PC-9 (cell line): ENCODE results near the gene FASTKD1. TPM values are rescaled to one million over a fixed set of nuclear protein-coding genes. Genes with fewer than 3 reads are reported as not detected.

ENCODE experiments used
- BruUV-seq: library from RNA; stranded (reverse); fragments of 400-500 nt; replicated peaks from 2 replicates; lab custom pipeline; 2021; lab: Mats Ljungman, UMichigan
- CTCF ChIA-PET: fragments of 300-600 bp; sonication (Branson Sonifier 250); formaldehyde crosslinking; loops from one replicate; lab custom pipeline; 2022; ENCODE audit warnings: antibody characterized with exemption; lab: Charles Lee
- POLR2A ChIA-PET: fragments of 300-600 bp; sonication (Branson Sonifier 250); formaldehyde crosslinking; loops from one replicate; lab custom pipeline; 2022; ENCODE audit warnings: antibody characterized with exemption; ENCODE audit not compliant: unreplicated experiment; lab: Charles Lee
- DNase-seq, 2 experiments: peaks; one replicate each; pipeline versions ENCODE4 v3.0.0 to v3.0.0-alpha.2; 2015 to 2022; ENCODE audit warnings: mixed read lengths in 1 of 2
- H2AFZ ChIP-seq: fragments of 200-600 bp; sonication (generic); 2 replicates; pipeline ENCODE4 v1.8.1; 2017; ENCODE audit warnings: antibody characterized with exemption
- H3F3A ChIP-seq: fragments of 200-600 bp; sonication (generic); 2 replicates; pipeline ENCODE4 v1.8.1; 2017; ENCODE audit warnings: antibody characterized with exemption, mild to moderate bottlenecking, low read depth; ENCODE audit not compliant: insufficient read depth
- H3K27ac ChIP-seq: fragments of 200-600 bp; sonication (generic); 2 replicates; pipeline ENCODE4 v1.6.1; 2016; ENCODE audit warnings: mixed run types
- H3K27me3 ChIP-seq: fragments of 200-600 bp; sonication (generic); 2 replicates; pipeline ENCODE4 v1.6.1; 2016; ENCODE audit warnings: low read depth, mixed run types; ENCODE audit not compliant: insufficient read depth
- H3K36me3 ChIP-seq: fragments of 200-600 bp; sonication (generic); 2 replicates; pipeline ENCODE4 v1.6.1; 2016; ENCODE audit warnings: low read depth, mixed run types
- H3K4me1 ChIP-seq: fragments of 200-600 bp; sonication (generic); replicated peaks from 2 replicates; pipeline ENCODE4 v1.6.1; 2016; ENCODE audit warnings: mixed run types; ENCODE audit not compliant: insufficient read depth
- H3K4me2 ChIP-seq: fragments of 200-600 bp; sonication (generic); 2 replicates; pipeline ENCODE4 v1.6.1; 2017; ENCODE audit warnings: mixed run types
- H3K4me3 ChIP-seq: fragments of 200-600 bp; sonication (generic); 2 replicates; pipeline ENCODE4 v1.6.1; 2016; ENCODE audit warnings: mixed run types
- H3K79me2 ChIP-seq: fragments of 200-600 bp; sonication (generic); 2 replicates; pipeline ENCODE4 v1.6.1; 2017; ENCODE audit warnings: low read depth, mixed run types
- H3K9me2 ChIP-seq: fragments of 200-600 bp; sonication (generic); 2 replicates; pipeline ENCODE4 v1.8.1; 2017; ENCODE audit warnings: mild to moderate bottlenecking; ENCODE audit not compliant: insufficient read depth
- H3K9me3 ChIP-seq: fragments of 200-600 bp; sonication (generic); 2 replicates; pipeline ENCODE4 v1.8.1; 2016; ENCODE audit warnings: low read depth; ENCODE audit not compliant: insufficient read depth
- H4K20me1 ChIP-seq: fragments of 200-600 bp; sonication (generic); 2 replicates; pipeline ENCODE4 v1.8.1; 2017; ENCODE audit not compliant: insufficient read depth
- EZH2 ChIP-seq: fragments of 200-600 bp; sonication (generic); IDR thresholded peaks from 2 replicates; pipeline ENCODE4 v1.8.0; 2017; ENCODE audit warnings: antibody characterized with exemption, low read depth
- intact Hi-C: fragments of 100-400 bp; cut with micrococcal nuclease; formaldehyde crosslinking; loops from one replicate; pipeline ENCODE4 v1.10.0; 2022; ENCODE audit not compliant: unreplicated experiment
- total RNA-seq: library from RNA; stranded (reverse); gene quantifications from 2 replicates; pipeline ENCODE4 v1.2.3, GENCODE V29; 2021
- TF ChIP-seq, protein P1 (sequence below): fragments of 200-600 bp; sonication (generic); conservative IDR thresholded peaks from 2 replicates; pipeline ENCODE4 v1.6.1; 2017; ENCODE audit warnings: mixed run types, antibody characterized with exemption, mild to moderate bottlenecking, moderate library complexity

Gene FASTKD1
- total RNA-seq, 1 experiment from 2014 or later: 22.5 TPM

DNA sequence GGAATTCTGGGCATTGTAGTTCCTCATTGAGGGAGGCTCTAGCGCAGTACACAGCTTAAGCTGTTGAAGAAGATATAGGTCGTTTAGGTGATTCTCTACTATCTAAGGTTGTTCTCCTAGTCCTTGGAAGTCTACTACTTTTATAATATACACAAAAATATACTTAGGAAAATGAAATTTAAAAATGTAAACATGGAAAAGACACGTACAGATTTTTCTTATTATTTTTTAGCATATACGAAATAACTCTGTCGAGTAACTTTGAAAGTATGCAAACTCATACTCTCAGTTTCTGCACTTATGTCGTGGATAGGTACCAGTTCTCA is 272 bp upstream of the FASTKD1 start:
- ChIA-PET CTCF (no interaction called here), POLR2A (no interaction called here)
- Histone ChIP-seq H3K4me3 (peak overlapping the region; percentile 75; the same call in 1 of the 2 replicates), H2AFZ (peak overlapping the region; percentile 96; the same call in 1 of the 2 replicates), H3K4me1 (no peaks in the 10 kb centered on the region), H3K9me3 (no peaks in the 10 kb centered on the region), H4K20me1 (no peaks in the 10 kb centered on the region), H3K4me2 (peak overlapping the region; percentile 91), H3K9me2 (no peaks in the 10 kb centered on the region), H3F3A (no peaks in the 10 kb centered on the region), H3K27ac (no peak overlapping the region), H3K79me2 (peaks cover 14% of the 10 kb centered on the region), H3K36me3 (no peaks in the 10 kb centered on the region), H3K27me3 (no peaks in the 10 kb centered on the region)
- intact Hi-C loops: no loop called here
- no peak for TF ChIP-seq EZH2
- TF ChIP-seq, protein P1, sequence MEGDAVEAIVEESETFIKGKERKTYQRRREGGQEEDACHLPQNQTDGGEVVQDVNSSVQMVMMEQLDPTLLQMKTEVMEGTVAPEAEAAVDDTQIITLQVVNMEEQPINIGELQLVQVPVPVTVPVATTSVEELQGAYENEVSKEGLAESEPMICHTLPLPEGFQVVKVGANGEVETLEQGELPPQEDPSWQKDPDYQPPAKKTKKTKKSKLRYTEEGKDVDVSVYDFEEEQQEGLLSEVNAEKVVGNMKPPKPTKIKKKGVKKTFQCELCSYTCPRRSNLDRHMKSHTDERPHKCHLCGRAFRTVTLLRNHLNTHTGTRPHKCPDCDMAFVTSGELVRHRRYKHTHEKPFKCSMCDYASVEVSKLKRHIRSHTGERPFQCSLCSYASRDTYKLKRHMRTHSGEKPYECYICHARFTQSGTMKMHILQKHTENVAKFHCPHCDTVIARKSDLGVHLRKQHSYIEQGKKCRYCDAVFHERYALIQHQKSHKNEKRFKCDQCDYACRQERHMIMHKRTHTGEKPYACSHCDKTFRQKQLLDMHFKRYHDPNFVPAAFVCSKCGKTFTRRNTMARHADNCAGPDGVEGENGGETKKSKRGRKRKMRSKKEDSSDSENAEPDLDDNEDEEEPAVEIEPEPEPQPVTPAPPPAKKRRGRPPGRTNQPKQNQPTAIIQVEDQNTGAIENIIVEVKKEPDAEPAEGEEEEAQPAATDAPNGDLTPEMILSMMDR: no peak
- no TSS peak for BruUV-seq
- no peak for DNase-seq

DNA sequence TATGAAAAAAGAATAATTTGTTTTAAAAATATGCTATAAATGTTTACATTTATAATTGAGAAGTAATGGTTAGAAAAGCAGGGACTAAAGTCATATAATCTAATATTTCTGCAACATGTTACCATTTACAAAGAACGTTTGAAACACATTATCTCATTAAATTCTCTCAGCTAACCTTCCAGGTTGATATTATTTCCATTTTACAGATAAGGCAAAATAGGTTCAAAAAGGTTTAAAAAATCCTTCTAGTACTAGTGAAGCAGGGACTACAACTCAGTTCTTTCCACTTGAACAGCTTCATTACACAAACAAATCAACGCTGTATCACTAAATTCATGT is 875 bp downstream of the FASTKD1 start:
- Histone ChIP-seq H3K4me2 (peak overlapping the region; percentile 91), H3K9me2 (no peaks in the 10 kb centered on the region), H3K36me3 (no peaks in the 10 kb centered on the region), H4K20me1 (no peaks in the 10 kb centered on the region), H3K4me3 (peak overlapping the region; percentile 75), H3K79me2 (peaks cover 14% of the 10 kb centered on the region), H3K4me1 (no peaks in the 10 kb centered on the region), H3F3A (no peaks in the 10 kb centered on the region), H3K27me3 (no peaks in the 10 kb centered on the region), H2AFZ (peak overlapping the region; percentile 96), H3K27ac (no peak overlapping the region), H3K9me3 (no peaks in the 10 kb centered on the region)
- CTCF ChIA-PET: interaction anchor here (0.7 kb wide), 1 partner anchor 369 kb away, joined by 11 read pairs; no protein-coding TSS in a partner anchor
- intact Hi-C loops: no loop called here
- POLR2A ChIA-PET: interaction anchor here (0.6 kb wide), 1 partner anchor 34 kb away, joined by 5 read pairs; no protein-coding TSS in a partner anchor
- no peak for TF ChIP-seq EZH2
- TF ChIP-seq, protein P1: no peak
- DNase-seq: no peak
- no TSS peak for BruUV-seq

DNA sequence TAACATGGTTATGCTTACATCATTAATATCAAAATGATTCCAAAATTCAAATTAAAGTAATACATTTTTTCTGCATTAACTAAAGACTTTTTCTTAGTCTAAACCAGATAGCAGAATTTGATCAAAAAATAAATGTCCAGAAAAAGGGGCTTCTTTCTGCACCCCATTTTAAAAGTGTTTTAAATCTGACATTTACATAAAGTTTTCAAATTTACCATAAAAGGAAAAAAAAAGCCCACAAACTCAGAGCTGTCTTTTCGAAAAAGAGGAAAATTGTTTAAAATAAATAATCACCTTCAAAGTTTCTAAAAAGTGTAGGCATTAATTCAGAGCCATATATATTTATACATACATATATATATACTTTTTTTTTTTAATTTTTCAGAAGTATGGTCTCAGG is 1.5 kb downstream of the FASTKD1 start:
- ChIA-PET POLR2A (interaction anchor here (0.6 kb wide), 1 partner anchor 33 kb away, joined by 5 read pairs; no protein-coding TSS in a partner anchor), CTCF (no interaction called here)
- intact Hi-C loops: no loop called here

More for the DNA sequence above, 1.5 kb downstream of the FASTKD1 start:
- TF ChIP-seq, protein P1: no peak
- TF ChIP-seq EZH2: no peak
- no TSS peak for BruUV-seq
- Histone ChIP-seq H3K9me2 (no peaks in the 10 kb centered on the region), H2AFZ (no peak overlapping the region), H3K27me3 (no peaks in the 10 kb centered on the region), H3F3A (no peaks in the 10 kb centered on the region), H3K9me3 (no peaks in the 10 kb centered on the region), H4K20me1 (no peaks in the 10 kb centered on the region), H3K36me3 (no peaks in the 10 kb centered on the region), H3K4me3 (no peak overlapping the region), H3K4me1 (no peaks in the 10 kb centered on the region), H3K27ac (no peak overlapping the region), H3K79me2 (peaks cover 14% of the 10 kb centered on the region), H3K4me2 (0 out of 2 replicates have a peak overlapping the region, but pooled peaks have one; percentile 23)
- no peak for DNase-seq
